Fibroblast of lung (primary cell): ENCODE measurements around the gene ETV6.

Experiments
- CTCF ChIP-seq, 2 donors: IDR thresholded peaks in 1 of 2; conservative IDR thresholded peaks in 1 of 2; 1 replicate in 1 of 2; 2 replicates in 1 of 2; pipeline ENCODE4 v1.5.1; 2011 to 2012; ENCODE audit warnings: low read length in 2 of 2, control low read depth in 1 of 2, inconsistent platforms in 1 of 2, low read depth in 1 of 2, mild to moderate bottlenecking in 1 of 2
- EZH2 ChIP-seq: IDR thresholded peaks from 2 replicates; pipeline ENCODE4 v1.5.1; 2012; ENCODE audit warnings: low read length, control low read depth, mild to moderate bottlenecking; ENCODE audit errors: missing control alignments

- TF ChIP-seq CTCF (conservative IDR thresholded peaks at IDR 0.05 in 1 of 2, IDR thresholded peaks at IDR 0.05 in 1 of 2; ENCODE audit: low read depth in 1 of 2, low read length in 2 of 2), result no peak
- TF ChIP-seq EZH2, result no peak
These were observed 48.4 kb downstream of the ETV6 start for GRCh38 chr12:11697670-11698387.
